Activated T-helper 1 cell treated with Interleukin-2 at 50 U/mL for 16 hours (primary cell): ENCODE measurements around the gene ZKSCAN8.
"Not testable (repeated sequence)": the region's sequence is repeated elsewhere in the genome, so short reads cannot be mapped to it uniquely, and the experiment has no call there.

Experiments used
- DNase-seq: peaks from one replicate; pipeline ENCODE4 v3.0.0-alpha.2; 2020; ENCODE audit warnings: low read depth

Gene ZKSCAN8

DNA sequence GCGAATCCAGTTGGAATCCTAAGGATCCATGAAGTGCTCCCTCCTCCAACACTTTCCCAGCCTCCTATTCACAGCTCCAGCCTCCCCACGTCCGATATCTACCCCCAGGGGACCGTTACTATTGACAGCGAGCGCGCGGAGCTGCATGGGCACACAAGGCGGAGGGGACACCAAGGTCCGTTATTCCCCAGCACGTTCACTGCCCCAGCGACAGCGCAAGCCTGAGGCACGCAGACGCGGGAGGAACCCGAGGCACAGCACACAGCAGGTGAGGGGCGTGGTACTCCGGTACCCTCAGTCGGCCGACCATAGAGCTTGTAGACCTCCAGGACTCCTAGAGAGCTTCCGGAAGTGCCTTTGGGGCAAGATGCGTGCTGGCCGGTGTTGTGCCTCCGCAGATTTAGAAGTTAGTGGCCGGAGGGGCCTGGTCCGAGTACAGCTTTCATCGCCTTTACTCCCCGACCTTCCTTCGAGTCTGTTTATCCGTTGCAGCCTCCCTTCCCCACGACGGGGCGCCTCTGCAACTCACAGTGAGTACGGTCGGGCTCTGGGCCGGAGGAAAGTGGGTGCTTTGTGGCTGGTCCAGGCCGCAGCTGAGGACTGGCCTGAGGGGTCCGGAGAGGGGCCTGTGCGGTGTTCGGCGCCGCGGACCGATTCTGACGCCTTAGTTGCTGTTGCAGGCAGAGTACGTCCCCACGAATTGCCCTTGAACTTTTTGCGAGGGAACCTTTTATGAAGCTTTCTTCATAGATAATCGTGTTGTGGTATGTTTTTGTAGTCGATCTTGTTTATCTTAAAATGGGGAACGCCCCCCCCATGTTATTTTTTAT, at the start of gene ZKSCAN8:
ZKSCAN8 (plus strand) TSS at position 384 of the 830 bp plus-strand sequence. CDS start 6,525 bp downstream, outside the sequence.
- peak; percentile 62 for DNase-seq

DNA sequence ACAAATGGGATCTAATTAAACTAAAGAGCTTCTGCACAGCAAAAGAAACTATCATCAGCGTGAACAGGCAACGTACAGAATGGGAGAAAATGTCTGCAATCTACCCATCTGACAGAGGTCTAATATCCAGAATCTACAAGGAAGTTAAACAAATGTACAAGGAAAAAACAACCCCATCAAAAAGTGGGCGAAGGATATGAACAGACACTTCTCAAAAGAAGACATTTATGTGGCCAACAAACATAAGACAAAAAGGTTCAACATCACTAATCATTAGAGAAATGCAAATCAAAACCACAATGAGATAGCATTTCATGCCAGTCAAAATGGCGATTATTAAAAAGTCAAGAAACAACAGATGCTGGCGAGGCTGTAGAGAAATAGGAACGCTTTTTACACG, 39.5 kb upstream of the ZKSCAN8 start:
- DNase-seq = not testable (repeated sequence)

DNA sequence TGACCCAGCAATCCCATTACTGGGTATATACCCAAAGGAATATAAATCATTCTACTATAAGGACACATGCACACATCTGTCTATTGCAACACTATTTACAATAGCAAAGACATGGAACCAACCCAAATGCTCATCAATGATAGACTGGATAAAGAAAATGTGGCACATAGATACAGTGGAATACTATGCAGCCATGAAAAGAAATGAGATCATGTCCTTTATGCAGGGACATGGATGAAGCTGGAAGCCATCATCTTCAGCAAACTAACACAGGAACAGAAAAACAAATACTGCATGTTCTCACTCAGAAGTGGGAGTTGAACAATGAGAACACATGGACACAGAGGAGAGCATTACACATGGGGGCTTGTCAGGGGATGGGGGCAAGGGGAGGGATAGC, 39.0 kb upstream of the ZKSCAN8 start:
- not testable (repeated sequence) for DNase-seq

DNA sequence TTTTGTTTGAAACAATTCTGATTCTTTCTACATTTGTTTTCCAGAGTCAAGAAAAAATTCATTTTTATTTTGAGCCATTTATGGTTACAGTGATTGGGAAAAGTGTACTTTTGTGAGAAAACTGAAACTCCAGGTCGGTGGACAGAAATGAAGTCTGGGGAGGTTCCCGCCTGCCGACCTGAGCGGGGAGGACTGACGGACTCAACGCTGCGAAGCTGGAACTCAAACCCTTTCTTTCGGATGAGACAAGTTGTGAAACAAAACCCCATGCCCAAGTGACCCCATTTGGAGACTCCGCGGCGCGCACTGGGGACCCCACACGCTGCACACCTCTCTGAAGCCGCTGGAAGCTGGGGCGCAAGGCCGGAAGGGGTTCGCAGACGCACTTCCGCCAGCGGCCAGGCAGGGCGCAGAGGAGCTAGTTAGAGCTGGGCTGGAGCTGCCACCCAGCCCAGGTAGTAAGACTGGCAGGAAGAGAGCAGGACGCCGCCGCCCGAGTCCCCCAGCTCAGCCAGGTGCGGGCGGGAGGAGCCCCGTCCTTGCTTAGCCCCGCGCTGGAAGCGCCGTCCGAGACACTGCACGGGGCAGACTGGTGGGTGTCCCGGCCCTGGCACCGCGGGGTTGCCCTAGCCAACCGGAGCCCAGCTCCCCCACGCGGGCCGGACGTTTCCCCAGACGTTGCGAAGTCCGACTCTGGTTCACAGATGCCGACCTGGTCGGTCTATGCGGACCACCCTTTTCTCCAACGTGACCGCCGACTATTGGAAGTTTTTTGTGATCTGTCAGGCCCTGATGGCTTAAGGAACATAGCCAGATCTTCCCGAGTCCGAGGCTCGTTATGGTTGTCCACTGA, 37.1 kb upstream of the ZKSCAN8 start:
- peak; percentile 75 for DNase-seq

DNA sequence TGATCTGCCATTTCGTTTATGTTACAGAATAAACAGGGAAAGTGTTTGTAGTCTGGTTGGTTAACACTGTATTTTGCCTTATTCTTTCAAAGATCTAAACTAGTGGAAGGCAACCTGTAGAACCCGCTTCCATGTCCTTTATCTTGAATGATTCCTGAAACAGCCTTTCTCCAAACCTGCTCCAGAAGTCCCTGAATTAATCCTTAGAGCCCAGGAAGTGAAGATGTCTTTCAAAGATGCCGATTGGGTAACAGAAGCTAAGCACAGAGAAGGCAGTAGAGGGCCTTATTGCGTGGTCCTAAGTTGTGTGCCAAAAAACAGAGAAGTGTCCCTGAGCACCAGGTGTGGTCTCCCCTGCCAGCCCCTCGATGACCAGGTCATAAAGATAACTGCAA, 36.4 kb upstream of the ZKSCAN8 start:
- no peak for DNase-seq

DNA sequence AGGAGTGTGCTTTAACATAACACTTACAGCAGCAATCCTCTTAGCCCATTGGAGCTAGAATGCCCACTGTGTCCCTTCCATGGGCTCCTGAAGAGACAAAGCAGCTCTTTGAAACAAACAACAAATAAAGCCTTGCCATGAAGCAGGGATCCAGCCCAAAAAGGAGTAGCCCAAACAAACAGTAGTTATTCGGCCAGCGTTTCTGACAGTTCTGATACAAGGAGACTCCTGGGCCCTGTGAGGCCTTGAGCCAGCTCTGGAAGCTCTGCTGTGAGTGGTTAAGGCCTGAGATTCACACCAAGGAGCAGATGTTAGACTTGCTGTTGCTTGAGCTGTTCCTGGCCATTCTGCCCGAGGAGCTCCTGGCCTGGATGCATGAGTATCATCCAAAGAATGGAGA, 34.2 kb upstream of the ZKSCAN8 start:
- DNase-seq = no peak

DNA sequence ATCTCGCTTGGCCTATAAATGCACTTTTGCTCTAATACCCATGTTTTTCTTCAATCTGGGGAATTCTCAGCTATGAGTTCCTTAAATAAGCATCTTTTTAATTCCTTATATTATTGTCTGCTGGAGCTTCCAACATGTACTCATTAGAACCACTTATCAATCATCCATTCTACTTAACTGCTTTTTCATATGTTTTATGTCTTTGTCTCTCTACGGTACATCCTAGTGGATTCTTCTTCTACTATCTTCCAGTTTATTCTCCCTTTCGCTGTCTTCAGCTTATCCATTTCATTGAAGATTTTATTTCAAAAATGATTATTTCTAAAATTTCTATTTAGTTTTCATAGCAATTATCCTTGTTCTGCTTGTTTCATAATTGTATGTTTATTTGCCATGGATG, 29.7 kb upstream of the ZKSCAN8 start:
- DNase-seq = no peak

DNA sequence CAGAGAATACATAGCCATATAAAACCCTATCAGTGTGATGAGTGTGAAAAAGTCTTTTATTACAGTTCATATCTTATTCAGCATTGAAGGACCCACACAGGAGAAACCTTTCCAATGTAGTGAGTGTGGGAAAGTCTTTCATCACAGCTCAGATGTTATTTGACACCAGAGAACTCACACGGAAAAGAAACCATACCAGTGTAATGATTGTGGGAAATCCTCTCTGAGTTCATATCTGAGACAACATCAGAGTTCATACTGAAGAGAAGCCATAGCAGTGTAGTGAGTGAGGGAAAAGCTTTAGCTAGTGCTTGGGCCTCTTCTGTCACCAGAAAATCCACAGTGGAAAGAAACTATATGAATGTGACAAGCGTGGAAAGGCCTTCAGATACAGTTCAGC, 25.9 kb upstream of the ZKSCAN8 start:
- no peak for DNase-seq

DNA sequence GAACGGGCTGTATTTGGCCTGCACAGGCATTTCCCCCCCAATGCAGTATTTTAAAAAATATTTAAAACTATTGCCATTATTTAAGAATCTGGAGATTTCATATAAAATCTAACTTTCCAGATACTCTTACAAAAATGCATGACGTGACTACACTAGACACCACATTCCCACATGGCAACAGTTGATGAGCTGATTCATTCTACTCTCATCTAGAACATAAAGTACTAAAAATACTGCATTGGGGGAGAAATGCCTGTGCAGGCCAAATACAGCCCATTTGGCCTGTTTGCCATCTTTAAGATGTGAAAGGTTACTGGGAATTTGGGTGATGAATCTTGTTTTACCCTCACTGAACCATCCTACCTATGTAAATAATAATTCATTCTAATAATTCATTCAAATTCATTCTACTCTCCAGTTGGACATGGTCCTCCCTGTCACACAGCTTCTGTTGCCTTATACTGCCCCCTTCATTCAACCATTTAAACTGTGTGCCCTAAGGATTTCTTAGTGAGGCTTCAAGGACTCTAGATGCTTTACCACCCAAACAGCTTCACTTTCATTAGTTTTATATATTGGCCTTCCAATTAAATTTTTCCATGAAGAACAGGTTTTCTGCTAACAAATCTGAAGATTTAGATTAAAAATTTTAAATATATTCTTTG, 24.2 kb upstream of the ZKSCAN8 start:
- DNase-seq = no peak

DNA sequence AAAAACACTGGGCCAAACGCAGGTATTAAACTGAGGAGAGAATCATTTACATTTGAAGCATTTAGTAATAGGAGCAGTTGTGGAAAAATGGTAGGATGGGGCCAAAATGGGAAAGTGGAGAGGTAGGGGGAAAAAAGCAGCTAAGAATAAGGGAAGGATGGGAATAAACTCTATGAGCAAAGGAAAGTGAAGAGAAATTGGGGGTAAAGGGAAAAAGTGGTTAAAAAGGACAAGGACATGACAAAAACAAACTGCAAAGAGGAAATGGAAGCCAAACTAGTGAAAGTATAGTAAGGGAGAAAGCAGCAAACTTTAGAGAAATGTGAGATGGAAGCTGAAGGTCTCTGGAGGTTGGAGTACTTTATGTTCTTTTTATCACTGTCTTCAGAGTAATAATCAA, 23.5 kb upstream of the ZKSCAN8 start:
- DNase-seq = no peak

DNA sequence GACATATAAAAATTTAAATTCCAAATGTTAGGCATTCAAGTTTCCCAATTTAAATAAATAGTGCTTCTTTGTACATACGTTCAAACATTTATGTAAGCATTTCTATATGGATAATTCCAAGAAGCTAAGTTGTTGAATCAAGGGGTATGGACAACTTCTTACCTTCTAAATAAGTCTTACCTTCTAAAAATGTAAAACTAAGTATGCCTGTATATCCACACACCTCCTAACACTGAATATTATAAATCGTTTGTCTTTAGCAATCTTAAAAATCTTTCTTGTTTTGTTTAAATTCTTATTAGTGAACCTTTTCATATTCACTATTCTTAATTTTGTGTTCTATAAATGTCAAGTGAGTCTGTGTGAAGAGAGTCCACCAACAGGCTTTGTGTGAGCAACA, 19.8 kb upstream of the ZKSCAN8 start:
- no peak for DNase-seq

DNA sequence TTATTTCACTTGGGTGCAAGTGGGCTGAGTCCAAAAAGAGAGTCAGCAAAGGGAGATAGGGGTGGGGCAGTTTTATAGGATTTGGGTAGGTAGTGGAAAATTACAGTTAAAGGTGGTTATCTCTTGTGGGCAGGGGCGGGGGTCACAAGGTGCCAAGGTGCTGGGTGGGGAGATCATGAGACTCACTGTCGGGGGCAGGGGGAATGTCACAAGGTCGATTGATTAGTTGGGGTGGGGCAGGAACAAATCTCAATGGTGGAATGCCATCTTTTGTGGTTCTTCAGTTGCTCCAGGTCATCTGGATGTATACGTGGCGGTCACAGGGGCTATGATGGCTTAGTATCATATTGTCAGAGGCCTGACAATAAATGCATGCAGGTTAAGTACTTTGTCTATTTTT, 19.4 kb upstream of the ZKSCAN8 start:
- not testable (repeated sequence) for DNase-seq

DNA sequence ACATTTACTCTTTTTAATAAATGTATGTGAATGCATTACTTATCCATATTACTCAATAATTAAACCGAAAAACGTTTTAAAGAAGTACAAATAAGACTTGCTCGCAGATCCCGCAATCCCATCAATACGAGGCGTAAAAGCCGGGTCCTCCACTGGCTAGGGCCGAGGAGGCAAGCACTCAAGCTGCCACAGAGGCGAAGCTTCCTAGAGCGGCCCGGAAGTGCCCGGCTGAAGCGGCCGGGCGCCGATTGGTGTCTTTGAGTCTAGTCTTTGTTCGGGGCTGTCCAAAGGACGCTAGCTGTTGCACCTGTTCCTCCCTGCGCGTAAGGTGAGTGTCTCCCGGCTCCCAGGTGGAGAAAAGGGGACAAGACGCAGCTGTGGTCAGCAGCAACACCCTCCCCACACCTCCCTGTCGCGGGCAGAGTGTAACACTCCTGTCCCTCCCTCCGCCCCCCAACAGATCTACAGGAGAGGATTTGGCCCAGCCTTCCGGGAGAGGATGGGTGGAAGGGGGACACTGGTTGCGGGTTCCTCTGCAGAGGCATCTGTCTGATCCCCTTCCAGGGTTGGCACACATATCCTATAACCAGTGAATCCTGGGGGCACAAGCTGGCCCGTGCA, 17.2 kb upstream of the ZKSCAN8 start, which contains the start of gene ZSCAN16:
ZSCAN16 (plus strand) TSS at position 260 of the 621 bp plus-strand sequence. CDS start 835 bp downstream, outside the sequence.
- peak; percentile 61 for DNase-seq

DNA sequence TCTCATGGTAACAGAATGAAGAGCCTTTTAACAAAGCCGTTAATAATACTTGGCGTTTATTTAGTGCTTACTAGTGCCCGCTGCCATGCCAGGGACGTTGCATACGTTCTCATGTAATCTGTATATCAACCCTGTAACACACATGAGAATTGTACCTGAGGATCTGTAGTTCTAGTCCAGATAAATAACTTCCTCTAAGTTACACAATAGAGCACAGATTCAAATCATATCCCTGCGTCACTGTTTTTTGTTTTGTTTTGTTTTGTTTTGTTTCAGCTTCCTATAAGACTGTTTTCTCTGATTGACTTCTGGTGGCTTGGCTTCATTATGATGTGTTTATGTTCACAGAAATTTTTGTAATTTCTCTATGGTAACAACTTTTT, 16.7 kb upstream of the ZKSCAN8 start:
- DNase-seq = no peak

DNA sequence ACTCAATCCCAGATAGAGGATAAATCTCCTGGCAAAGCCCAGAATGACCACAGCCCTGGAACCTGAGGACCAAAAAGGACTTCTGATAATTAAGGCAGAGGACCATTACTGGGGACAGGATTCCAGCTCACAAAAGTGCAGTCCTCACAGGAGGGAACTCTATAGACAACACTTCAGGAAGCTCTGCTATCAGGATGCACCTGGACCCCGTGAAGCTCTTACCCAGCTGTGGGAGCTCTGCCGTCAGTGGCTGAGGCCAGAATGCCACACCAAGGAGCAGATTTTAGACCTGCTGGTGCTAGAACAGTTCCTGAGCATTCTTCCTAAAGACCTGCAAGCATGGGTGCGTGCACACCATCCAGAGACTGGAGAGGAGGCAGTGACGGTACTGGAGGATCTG, 16.3 kb upstream of the ZKSCAN8 start:
- no peak for DNase-seq

DNA sequence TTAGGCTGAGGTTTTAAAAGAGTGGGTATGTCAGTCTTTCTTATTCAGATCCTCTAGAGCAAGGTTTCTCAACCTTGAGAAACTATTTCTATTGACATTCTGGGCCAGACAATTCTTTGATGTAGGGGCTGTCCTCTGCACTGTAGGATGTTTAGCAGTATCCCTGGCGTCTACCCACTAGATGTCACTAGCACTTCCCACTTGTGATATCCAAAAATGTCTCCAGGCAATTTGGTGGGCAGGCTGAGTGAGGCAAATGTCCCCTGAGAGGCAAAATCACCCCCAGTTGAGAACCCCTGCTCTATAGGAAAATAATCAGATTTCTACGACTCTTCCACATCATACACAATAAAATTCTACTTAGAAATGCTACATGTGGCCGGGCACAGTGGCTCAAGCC, 7.7 kb upstream of the ZKSCAN8 start:
- DNase-seq = no peak

DNA sequence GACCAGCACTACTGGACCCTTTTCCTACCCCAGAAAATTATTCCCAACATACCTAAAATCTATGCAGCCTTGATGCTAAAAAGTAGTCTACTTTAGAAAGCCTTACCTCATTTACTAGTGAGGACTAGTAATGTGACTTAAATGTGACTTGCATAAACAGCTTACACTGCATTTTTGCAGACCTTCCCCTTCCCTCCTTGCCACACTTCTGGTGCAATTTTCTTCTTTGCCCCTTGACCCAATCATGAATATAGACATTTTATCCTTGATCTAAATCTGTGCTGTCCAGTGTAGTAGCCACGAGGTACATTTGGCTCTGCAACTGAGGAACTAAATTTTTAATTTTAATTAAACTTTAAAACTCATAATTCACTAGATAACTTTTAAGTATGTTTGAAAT, 7.0 kb upstream of the ZKSCAN8 start:
- DNase-seq = no peak

DNA sequence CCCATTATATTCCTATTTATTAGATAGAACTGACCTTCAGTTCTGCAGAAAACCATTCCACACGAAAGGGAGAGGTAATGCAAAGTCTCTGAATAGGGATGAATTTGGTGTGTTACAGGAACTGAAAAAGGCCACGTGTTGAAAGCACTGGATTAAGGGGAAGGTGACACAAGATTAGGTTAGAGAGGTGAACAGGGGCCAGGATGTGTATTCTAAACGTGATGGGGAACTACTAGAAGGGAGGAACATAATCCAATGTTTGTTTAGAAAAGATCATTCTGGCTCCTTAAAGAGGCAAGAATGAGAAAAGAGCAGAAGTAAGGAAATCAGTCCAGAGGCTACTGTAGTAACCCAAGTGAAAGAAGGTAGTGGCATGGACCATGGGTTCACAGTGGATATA, 6.3 kb upstream of the ZKSCAN8 start:
- DNase-seq = no peak

DNA sequence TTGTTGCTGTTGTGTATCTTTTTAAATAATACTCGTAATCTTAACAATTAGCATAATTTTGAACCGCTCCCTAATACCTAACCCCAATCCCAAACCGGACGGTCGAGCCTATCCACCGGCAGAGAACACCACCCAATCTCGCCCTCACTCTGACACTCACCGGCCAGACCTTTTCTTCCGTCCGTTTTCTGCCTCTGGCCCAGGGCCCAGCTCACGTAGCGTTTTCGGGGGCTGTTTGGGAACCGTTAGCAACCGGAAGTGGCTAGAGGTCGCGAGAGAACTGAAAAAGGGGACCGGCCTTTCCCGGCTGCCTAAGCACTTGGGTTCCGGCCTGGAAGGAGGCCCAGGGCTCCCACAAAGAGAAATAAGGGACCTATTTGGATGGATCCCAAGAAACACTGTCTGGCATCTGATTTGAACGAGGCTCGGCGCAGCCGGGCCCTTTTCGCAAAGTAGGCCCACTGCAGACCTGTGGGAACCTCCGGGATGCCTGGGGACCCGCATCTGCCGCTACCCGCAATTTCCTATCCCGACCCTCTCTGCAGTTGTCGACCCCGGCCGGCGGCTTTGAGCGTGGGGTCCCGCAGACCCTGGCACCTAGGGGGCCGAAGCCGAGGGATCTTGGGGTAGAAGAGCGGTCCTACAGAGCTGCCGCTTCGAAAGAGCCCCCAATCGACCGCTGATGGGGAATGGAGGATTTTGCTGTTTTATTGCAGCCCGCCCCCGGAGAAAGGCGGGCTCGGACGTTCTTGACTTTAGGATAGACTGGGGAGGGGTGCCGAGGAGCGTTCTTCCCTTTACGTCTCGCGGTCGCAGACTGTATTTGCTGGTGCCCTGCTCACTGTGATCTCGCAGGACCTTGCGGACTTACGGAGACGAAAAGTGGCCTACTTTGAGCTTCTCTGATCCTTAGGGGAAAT, 4.8 kb upstream of the ZKSCAN8 start:
- peak; percentile 56 for DNase-seq

DNA sequence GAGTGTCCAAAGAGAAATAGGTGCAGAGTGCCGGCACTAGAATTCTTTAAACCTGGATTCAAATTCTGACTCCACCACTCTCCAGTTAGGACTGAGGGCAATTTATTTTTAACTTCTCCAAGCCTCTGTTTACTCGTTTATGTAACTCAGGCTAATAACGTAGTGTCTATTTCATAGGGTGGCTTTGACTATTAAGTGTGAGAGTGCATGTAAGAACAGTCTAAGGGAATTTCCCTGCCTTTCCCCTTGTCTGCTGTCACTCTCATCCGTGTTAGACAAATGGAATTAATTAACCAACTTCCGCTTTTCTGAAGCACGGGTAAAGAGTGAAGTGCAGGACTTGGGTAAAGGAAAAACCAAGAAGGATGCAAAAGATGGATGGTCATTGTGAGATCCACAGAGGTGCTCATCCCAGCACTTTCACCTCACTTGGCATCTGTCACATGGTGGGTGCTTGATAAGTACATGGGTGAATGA, 4.1 kb upstream of the ZKSCAN8 start:
- no peak for DNase-seq
